ENCODE data around the gene LIPF. TPM values are rescaled to one million over a fixed set of nuclear protein-coding genes. Genes with fewer than 3 reads are reported as not detected.

The LIPF gene
- polyA plus RNA-seq, 1 donor from 2014 or later = not detected

DNA sequence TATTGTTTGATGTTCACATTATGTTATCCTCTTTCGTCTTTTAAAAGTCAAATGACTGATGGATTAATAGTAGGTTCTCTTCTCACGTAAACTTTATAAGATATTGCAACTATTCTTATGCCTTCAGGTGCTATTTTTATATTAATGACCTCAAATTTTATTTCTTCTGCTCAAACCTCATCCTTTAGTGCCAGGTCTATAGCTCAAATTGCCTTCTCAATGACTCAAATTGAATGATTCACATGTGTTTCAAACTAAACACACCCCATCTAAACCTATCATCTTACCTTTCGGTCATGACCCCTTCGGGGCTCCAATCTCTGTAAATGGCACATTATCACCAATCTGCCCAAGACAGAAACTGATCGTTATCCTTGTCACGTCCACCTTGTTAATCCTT lies 22.0 kb upstream of the LIPF start:
- Histone ChIP-seq H3K79me2 (replicated peaks; ENCODE audit: insufficient read depth, low read length) (no peaks in the 10 kb centered on the region), H3K9me2 (ENCODE audit: insufficient read depth, low read length) (no peaks in the 10 kb centered on the region), H3K9me3 (ENCODE audit: low read length) (no peaks in the 10 kb centered on the region), H3K27me3 (ENCODE audit: insufficient read depth, low read depth, low read length) (no peaks in the 10 kb centered on the region), H3K36me3 (ENCODE audit: insufficient read depth, low read length) (no peaks in the 10 kb centered on the region), H3F3A (ENCODE audit: insufficient read depth, low read length, poor library complexity, severe bottlenecking) (no peaks in the 10 kb centered on the region), H3K4me2 (ENCODE audit: low read length) (no peak overlapping the region), H3K4me3 (ENCODE audit: low read length) (no peak overlapping the region), H3K9ac (ENCODE audit: low read length) (no peak overlapping the region), H3K27ac (ENCODE audit: low read length) (no peak overlapping the region), H4K20me1 (ENCODE audit: insufficient read depth) (no peaks in the 10 kb centered on the region), H2AFZ (ENCODE audit: low read depth, low read length) (no peak overlapping the region)
- no peak for TF ChIP-seq TAF1 (IDR thresholded peaks at IDR 0.05; ENCODE audit: low read depth)
- TF ChIP-seq SMC3 (conservative IDR thresholded peaks at IDR 0.05; ENCODE audit: poor library complexity) = no peak
- no peak for TF ChIP-seq EP300 (conservative IDR thresholded peaks at IDR 0.05; ENCODE audit: poor library complexity, severe bottlenecking)
- TF ChIP-seq EZH2 (IDR thresholded peaks at IDR 0.05; ENCODE audit: borderline replicate concordance, insufficient read depth, low read length, poor library complexity, severe bottlenecking) = no peak
- no peak for TF ChIP-seq POLR2AphosphoS5 (IDR thresholded peaks at IDR 0.05)
- no peak for TF ChIP-seq RAD21 (conservative IDR thresholded peaks at IDR 0.05)
- TF ChIP-seq, protein P1, sequence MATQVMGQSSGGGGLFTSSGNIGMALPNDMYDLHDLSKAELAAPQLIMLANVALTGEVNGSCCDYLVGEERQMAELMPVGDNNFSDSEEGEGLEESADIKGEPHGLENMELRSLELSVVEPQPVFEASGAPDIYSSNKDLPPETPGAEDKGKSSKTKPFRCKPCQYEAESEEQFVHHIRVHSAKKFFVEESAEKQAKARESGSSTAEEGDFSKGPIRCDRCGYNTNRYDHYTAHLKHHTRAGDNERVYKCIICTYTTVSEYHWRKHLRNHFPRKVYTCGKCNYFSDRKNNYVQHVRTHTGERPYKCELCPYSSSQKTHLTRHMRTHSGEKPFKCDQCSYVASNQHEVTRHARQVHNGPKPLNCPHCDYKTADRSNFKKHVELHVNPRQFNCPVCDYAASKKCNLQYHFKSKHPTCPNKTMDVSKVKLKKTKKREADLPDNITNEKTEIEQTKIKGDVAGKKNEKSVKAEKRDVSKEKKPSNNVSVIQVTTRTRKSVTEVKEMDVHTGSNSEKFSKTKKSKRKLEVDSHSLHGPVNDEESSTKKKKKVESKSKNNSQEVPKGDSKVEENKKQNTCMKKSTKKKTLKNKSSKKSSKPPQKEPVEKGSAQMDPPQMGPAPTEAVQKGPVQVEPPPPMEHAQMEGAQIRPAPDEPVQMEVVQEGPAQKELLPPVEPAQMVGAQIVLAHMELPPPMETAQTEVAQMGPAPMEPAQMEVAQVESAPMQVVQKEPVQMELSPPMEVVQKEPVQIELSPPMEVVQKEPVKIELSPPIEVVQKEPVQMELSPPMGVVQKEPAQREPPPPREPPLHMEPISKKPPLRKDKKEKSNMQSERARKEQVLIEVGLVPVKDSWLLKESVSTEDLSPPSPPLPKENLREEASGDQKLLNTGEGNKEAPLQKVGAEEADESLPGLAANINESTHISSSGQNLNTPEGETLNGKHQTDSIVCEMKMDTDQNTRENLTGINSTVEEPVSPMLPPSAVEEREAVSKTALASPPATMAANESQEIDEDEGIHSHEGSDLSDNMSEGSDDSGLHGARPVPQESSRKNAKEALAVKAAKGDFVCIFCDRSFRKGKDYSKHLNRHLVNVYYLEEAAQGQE (IDR thresholded peaks at IDR 0.05; ENCODE audit: borderline replicate concordance) = no peak
- TF ChIP-seq MXI1 (conservative IDR thresholded peaks at IDR 0.05; ENCODE audit: poor library complexity, severe bottlenecking) = no peak
- TF ChIP-seq CTCF (IDR thresholded peaks at IDR 0.05; ENCODE audit: poor library complexity, severe bottlenecking) = no peak

DNA sequence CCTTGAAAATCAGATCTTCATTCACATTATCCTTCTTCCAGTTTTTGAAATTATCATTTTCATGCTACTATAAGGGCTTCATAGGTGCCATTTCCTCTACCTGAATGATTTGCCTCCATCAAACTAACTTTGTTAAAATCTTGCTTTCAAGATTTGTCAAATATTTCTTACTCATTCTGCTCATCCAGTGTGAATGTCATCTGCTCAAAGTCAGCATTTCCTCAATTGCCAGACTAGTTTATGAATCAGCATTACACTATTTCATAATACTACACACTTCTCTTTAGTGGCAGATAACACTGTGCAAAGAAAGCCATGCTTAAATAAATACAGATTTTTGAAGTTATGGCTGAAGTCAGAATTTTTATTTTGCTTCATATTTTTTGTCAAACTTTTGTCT lies 21.3 kb upstream of the LIPF start:
- no peaks in the 10 kb centered on the region for H3K9me3 ChIP-seq (ENCODE audit: low read length)
- H3K27ac ChIP-seq (ENCODE audit: low read length) = no peak overlapping the region
- no peak overlapping the region for H3K9ac ChIP-seq (ENCODE audit: low read length)
- no peaks in the 10 kb centered on the region for H3K9me2 ChIP-seq (ENCODE audit: insufficient read depth, low read length)
- no peak overlapping the region for H2AFZ ChIP-seq (ENCODE audit: low read depth, low read length)
- H3K79me2 ChIP-seq (replicated peaks; ENCODE audit: insufficient read depth, low read length) = no peaks in the 10 kb centered on the region
- TF ChIP-seq SMC3 (conservative IDR thresholded peaks at IDR 0.05; ENCODE audit: poor library complexity) (no peak), RAD21 (conservative IDR thresholded peaks at IDR 0.05) (no peak), POLR2AphosphoS5 (IDR thresholded peaks at IDR 0.05) (no peak), EP300 (conservative IDR thresholded peaks at IDR 0.05; ENCODE audit: poor library complexity, severe bottlenecking) (no peak), MXI1 (conservative IDR thresholded peaks at IDR 0.05; ENCODE audit: poor library complexity, severe bottlenecking) (no peak), TAF1 (IDR thresholded peaks at IDR 0.05; ENCODE audit: low read depth) (no peak), CTCF (IDR thresholded peaks at IDR 0.05; ENCODE audit: poor library complexity, severe bottlenecking) (no peak), EZH2 (IDR thresholded peaks at IDR 0.05; ENCODE audit: borderline replicate concordance, insufficient read depth, low read length, poor library complexity, severe bottlenecking) (no peak)
- TF ChIP-seq, protein P1 (IDR thresholded peaks at IDR 0.05; ENCODE audit: borderline replicate concordance) = no peak
- no peak overlapping the region for H3K4me3 ChIP-seq (ENCODE audit: low read length)
- H3K27me3 ChIP-seq (ENCODE audit: insufficient read depth, low read depth, low read length) = no peaks in the 10 kb centered on the region
- H3K36me3 ChIP-seq (ENCODE audit: insufficient read depth, low read length) = no peaks in the 10 kb centered on the region
- H3F3A ChIP-seq (ENCODE audit: insufficient read depth, low read length, poor library complexity, severe bottlenecking) = no peaks in the 10 kb centered on the region
- no peaks in the 10 kb centered on the region for H4K20me1 ChIP-seq (ENCODE audit: insufficient read depth)
- no peak overlapping the region for H3K4me2 ChIP-seq (ENCODE audit: low read length)
